SKM-1 (cell line): Measurements from ENCODE around the gene PRPF18.

Experiments used
- DNase-seq: peaks from one replicate; lab custom pipeline; 2025; ENCODE audit not compliant: unreplicated experiment; lab: John Stamatoyannopoulos, UW

The PRPF18 gene

DNA sequence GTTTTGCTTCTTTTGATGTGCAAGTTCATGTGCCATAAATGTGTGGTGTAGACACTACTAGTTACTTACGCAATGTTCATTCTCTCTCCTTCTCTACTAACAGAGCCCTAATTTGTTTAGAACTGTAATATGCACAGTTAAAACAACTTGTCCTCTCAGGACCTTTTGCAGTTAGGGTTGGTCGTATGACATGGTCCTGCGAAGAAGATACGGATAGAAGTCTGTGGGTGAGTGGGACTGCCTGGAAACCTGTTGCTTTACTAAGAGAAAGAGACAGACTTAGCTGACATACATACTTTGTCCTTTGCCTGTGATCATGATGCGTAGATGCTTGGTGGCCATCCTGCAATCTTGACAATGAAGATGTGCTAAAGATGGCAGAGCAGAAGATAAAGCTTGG is 51.1 kb downstream of the PRPF18 start:
- DNase-seq: no peak

DNA sequence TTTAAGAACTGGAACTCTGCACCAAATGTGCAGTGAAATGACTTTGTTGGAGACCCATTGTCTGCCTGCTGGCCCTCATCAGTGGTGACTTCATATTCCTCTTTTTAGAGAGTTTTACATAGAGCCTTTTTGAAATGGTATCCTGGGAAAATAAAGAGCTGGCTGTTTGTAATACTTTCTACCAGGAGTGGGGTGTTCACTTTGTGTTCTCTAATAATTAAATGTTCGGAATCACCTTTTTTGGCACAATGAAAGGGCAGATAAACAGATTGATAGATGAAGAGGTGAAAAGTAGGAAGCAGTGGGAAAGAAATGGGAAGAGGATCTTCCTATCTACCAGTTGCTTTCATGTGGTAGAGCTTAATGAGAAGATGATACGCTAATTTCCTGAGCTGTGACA is 55.5 kb downstream of the PRPF18 start:
- no peak for DNase-seq

DNA sequence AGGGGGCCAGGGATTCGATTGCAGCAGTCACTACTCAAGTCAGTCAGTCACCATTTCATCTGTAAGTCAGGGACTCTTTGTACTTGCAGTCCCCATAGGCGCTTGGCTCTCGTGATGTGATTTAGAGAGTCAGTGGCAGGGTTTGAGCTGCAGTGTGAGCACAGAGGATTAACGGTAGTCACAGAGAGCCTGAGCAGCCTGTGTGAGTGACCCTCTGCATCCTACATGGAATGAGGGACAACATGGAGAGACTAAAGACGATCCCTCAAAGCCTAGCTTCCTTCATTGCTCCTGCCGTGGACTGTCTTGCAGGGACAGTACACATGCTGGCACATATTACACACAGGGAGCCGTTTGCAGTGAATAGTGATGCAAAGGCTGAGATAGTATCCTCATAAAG is 56.3 kb downstream of the PRPF18 start:
- DNase-seq: no peak

DNA sequence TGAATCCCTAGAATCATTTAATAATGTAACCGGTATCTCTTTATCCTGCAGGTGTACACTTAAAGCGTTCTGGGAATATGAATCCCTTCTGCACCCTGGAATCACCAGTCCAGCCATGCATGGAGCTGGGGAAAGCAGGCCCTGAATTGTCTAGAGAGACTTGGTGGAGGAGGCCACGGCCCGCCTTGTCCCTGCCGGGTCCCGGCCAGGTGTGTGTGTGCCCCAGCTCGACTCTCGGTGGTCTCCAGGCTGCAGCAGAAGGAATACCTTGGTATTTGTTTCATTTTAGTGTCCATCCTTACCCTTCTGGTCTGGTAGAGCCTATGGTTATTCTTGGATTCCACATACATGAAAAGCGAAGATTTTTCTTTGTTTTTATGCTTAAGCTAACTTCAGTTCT is 58.1 kb downstream of the PRPF18 start:
- DNase-seq: no peak

DNA sequence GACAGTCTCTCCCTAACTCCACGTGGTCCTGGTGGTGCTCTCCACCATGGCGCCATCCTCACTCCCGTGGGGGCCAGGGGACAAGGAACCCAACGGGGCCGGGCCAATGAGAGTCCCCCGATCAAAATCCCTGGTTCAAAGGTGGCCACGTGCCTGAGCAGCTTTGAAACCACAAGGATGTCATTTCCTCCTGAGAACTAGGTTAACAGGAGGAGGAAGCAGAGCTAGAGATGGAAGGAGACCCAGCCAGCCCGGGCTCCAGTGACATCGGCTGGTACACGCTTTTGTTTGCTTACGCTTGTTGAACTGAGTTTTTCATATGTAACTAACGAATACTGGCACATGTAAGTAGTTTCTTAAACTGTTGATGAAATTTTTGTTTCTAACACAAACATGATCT is 61.7 kb downstream of the PRPF18 start:
- DNase-seq: no peak

DNA sequence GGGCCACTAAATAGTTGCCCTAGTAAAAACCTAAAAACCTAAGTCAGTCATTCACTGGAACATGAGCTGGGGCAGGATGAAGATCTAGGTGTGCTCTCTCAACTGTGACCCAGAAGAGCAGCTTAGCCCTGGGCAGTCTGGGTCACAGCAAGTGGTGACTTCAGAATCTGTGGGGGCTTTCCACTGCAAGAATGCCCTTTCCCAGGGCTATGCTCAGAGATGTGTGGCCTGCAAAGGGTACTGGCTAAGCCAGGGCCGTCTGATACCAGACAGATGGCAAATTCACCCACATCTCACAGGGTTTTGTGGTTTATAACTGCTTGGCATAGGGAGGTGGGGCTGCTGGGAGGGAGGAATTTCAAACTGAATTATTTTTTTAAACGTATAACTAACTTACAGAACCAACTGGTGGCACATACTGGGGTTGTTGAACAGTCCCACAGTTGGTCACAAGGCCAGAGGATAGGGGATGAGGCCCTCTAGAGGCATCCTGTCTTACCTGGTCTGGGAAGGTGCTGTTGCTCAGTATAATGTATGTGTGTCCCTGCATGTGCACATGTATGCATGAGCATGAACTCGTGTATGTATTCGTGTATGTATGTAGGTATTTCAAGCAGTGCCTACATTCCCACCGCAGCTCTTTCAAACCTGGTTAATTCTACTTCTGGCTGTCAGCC is 63.2 kb downstream of the PRPF18 start:
- DNase-seq: no peak

DNA sequence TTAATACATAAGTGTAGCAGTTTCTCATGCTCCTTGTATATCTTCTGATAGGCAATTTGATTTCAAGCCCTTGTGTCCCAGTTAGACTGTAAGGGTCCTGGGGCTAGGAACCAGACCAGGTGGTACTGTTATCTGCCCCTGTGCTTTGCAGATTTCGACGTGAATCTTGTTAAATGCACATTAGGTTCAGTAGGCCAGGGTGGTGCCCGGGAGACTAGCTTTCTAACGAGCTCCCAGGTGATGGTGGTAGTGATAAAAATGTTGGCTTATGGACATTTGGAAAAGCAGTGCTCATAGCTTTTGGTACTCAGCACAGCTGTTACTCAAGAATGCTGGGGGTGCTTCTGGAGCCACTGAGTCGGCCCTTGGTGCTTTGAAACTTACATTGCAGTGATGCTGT is 64.2 kb downstream of the PRPF18 start:
- no peak for DNase-seq

DNA sequence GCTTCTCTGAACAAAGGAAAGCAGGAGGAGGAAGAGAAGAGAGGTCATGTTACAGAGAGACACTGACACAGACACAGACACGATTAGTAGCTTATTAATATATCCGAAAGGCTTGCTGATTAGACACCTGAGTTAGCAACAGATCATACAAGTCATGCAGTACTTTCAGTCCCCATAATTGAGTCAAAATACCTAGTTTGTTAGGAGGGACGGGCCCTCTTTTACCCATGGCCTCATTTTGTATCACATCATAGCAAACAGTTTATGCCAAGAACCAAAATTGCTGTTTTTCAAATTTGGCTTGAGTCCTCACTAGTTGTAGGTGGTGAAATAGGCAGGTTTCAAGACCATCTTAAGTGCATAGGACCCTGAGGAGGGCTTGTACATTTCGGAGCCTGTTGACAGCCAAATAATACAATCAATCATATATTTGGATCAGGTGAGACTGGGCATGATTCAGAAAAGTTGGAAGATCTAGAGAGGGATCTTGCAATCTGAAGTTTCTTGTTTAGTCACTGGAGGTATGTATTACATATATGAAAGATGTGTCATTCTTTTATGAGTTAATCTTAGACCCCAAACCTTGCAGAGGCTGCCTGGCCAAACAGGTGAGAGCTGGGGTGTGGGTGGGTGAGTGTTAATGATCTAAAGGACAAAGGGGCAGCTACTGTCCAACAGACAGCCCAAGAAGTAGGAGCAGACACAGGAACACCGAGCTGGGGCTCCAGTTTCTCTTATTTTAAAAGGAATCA is 65.4 kb downstream of the PRPF18 start:
- DNase-seq: no peak

DNA sequence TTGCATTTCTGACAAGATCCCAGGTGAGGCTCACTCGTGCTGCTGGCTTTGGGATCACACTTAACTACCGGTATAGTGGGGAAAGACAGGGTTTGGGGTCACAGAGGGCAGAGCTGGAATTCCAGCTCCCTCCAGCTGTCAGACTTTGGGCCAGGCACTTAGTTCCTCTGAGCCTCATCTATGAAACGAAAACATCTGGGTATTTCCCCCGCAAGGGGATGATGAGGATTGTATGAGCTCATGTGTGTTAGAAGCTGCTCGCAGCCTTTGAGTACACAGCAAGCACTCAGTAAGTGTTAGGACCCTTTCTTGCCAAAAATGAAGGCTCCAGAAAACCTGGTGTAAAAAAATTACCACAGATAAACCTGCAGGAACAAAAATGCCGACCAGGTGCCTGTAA is 66.1 kb downstream of the PRPF18 start:
- DNase-seq: no peak

DNA sequence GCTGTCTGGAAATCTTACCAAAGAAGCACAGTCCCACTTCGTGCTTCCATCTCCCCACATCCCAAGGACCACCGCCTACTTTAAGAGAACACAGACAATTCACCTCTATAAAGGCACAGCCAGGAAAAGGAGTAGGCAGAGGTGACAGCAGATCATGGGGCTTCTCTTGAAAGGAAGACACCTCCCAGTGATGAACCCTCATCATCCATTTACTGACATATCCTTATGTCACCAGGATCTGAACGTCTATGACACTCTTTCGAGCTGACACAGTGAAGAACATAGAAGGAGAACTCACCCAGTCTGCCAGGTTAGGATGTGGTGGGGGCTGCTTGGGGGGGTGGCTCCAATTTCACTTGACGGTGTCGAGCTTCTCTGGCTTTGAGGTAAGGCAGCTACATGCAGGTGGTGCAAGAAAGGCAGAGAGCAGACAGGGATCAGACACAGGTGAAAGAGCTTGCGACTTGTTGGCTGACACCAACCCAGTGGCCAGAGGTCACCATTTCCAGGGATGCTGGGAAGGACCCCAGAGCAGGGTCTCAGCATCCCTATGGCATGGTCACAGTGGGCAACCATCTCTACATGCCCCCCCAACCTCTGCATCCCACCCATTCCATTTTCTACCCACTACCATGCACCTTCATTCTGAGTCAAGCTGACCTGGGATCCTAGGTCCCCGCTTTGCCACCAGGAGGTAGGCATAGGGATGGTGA is 67.5 kb downstream of the PRPF18 start:
- DNase-seq: no peak

DNA sequence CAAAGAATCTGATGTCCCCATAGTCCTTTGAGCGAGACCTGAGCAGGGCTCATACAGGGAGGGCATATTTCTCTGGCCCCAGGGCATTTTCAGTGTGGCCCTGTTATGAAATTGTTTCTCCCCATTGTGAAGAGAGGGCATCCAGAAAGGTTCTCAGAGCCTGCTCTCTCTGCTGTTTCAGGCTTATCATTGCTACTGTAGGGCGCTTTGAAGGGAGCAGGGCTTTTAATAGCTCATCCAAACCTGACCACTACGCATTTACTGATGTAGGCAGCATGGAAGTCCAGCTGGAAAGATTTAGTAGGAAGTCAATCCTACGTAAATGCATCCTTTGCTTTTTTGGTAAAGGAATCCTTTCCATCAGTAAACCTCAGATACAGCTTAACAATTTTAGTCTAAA is 68.1 kb downstream of the PRPF18 start:
- no peak for DNase-seq

DNA sequence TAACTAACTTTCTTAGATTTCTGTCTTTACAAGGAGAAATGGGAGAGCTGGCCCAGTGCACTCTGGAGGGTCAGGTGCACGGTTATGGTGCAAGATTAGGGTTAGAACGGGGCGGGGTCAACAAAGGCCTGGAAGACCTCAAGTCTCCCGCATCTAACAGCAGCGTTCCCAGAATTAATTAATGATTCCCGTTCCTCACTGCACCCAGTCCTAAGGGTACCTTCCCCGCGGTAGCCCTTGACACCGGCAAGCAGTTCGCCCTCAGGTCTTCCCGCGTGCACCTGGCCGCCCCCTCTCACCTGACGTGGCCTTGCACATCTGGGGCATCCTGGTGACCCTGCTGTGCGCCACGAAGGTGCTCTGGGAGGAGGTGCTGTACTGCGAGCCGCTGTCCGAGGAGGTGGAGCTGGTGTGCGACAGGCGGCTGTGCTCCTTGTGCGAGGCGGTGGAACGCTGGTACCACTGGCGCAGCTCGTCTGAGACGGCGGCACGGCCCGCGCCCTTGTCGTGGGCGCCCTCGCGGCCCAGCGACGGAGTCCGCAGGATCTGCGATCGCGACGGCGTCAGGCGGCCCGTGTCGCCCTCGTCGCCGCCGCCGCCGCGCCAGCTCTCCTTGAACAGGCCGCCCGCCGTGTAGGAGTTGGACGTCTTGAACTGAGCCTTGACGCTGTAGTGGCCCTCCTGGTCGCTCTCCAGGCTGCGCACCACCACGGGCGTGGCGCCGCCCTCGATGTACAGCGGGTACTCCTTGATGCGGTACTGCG is 69.8 kb downstream of the PRPF18 start:
- no peak for DNase-seq

DNA sequence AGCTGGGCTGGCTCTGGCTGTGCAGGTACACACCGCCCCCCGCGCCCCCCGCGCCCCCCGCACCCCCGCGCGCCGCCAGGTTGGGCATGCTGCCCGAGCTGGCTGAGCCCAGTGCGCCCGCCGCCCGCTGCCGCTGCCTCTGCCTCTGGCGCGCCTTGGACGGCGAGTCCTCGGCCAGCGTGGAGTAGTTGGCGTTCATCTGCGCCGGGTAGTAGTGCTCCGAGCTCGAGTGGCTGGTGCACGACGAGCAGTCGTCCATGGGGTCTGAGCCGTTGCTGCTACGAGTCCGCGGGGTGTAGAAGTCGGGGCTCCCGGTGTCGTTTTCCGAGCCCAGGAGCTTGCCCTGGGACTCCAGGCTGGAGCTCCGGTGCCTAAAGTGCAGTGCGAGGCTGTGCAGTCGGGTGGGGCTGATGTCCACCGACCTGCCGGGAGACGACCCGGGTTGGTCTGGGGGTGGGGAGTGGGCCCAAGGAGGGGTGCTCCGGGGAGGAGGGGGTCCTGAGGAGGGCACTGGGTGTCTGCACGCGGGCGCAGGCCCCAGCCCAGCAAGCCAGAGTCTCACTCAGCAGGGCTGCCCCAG is 70.4 kb downstream of the PRPF18 start:
- no peak for DNase-seq

DNA sequence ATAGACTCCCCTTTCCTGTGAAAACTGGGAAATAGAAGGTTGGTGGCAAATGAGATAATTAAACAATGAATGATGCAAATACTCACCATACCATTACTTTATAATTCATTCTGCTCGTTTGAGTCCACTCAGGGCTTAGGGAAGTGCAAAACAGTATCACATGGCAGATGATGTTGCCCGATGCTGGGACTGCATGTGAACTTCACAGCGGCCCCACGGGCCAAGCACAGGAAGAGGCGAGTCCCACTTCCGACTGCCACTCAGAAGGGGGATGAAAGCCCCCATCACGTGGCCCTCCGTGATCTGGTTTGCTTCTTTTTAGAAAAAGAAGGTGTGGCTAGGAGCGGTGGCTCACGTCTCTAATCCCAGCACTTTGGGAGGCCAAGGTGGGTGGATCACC is 71.5 kb downstream of the PRPF18 start:
- DNase-seq: no peak

DNA sequence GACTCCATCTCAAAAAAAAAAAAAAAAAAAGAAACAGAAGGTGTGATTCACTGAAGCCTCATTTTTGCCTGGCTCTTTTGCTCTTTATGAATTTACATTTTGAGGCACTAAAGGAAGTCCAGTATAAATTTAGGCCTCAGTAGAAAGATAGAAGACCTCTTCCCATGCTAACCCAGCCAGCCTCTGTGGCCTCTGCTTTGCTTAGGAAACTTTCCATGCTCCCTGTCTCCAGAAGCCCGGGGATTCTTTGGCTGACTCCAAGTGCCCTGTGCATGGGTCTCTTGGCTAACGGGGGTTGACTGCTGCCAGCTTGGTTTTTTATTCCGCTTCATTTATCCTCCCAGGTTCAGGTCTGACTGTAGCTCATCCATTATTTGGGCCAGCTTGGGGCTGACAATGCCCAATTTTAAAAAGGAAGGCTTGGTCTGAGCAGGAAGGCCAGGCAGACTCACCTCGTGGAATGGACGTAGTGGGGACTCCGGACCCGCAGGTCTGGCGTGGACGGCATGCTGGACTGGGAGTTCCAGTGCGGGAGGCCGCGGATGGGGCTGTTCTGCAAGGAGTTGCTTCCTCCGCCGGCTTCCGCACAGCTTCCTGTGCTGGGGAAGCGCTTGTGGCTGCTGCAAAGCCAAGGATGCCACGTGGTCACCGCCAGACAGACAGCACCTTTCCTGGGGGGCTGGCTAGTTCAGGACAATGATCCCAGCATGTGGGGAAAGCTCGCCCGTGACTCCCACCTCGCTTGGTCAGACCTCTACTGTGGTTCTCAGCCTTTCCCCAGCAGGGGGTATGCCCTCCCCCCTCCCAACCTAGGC is 72.3 kb downstream of the PRPF18 start:
- DNase-seq: no peak

DNA sequence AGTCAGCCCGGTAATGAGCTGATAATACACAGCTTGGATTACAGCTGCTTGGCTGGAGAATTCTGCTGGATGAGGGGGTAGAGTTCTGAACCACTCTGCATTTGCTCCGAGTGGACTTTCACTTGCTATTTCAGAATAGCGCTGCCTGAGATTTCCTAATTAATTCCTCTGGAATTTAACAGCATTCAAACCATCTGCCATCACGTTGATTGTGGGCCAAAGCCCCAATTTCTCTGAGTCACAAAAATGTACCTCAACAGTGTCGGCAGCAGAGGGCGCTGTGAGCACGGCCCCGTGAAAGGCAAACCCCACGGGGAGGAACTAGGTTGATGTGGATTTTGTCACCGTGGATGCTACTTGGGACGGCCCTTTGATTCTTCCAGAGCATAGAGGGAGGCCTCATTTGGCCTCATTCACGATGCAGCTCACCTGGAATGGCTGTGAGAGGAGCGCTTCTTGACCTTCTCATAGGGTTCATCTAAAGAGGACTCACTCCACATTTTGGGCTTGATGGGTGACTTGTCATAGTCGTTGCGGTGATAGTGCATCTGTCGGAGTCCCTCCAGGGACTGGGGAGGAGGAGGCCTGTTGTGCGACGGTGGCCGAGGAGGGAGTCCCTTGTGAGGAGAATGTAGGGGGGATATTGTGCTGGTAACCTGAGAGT is 73.3 kb downstream of the PRPF18 start:
- DNase-seq: peak; percentile 1

DNA sequence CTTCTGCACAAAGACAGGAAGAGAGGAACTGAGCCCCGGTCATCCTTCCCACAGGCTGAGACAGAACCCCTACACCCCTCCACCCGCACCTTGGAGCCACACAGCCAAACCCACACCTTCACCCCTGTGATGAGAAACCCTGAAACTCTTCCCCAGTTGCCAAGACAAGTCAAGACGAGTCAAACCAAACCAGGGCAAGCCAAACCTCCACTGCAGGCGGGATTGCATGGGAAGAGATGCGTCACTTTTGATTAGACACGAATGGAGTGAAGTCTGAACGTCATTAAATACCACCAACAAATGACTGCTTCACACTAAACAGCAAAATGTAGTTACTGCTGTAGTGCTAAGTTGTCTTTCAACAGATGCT is 73.8 kb downstream of the PRPF18 start:
- no peak for DNase-seq

DNA sequence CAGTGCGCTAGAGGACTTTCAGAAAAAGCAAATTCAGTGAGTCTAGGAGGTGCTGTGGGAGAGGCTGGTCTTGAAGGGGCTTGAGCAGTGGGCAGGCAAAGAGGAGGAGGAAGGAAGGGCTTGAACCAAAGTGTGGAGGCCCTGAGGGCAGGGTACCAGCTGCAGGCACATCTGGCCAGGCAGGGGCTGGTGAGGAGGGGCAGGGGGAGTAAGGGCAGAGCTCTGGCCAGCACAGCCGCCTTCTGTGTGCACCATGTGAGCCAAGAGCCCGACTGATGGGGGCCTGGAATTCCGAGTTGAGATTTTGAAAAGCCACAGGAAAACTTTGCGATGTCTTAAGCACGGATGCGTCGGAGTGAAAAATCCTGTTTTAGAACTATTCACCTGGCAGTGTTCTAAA is 74.5 kb downstream of the PRPF18 start:
- DNase-seq: no peak

DNA sequence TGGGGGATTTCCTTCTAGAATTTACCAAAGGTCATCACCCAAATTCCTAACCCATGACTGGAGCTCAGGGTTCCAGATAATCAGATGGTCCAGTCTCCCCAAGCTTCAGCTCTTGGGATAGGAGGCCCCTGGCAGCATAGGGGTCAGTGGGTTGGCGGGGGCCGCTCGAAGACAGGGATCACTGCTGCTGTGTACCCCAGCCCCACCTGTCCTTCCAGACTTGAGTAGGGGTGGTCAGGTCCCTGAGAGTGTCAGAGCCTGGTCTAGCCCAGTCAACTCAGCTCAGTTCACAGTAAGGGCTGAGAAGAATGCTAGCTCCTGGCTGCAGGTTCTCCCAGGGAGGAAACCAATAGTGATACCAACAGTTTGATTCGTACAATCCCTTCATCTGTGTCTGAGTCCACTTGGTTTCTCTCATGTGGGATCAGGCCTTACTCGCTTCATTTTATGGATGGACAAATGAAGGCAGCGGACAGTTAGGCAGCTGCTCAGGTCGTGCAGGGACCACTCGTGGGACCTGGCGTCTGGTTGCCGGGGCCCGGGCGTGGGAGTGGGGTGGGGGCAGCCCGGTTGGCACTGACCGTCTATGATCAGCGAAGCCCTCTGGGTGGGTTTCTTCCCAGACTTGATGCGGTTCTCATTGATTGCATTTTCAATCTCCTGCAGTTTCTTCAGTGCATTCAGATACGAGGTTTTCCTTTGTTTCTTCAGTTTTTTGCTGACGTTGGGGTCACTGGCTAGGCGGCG is 78.9 kb downstream of the PRPF18 start:
- DNase-seq: no peak
